Ramos (cell line): ENCODE results near the gene AHNAK.

Experiments used
- in situ Hi-C: fragments of 300-500 bp; cut with MboI; formaldehyde crosslinking; loops from one replicate; pipeline ENCODE4 v1.14.3; 2022; ENCODE audit warnings: low sequenced_read_pairs; ENCODE audit not compliant: unreplicated experiment

AHNAK gene

GRCh38 chr11:62443390-62444235 lies 103.0 kb downstream of the AHNAK start:
- in situ Hi-C loops, result no loop called here

GRCh38 chr11:62439785-62440602 lies 106.6 kb downstream of the AHNAK start:
- in situ Hi-C loops, result no loop called here

- in situ Hi-C loops, result no loop called here
These were observed 108.0 kb downstream of the AHNAK start for GRCh38 chr11:62438641-62439040.

GRCh38 chr11:62437616-62438015 lies 109.0 kb downstream of the AHNAK start:
- in situ Hi-C loops, result no loop called here

GRCh38 chr11:62435846-62436660 lies 110.6 kb downstream of the AHNAK start:
- in situ Hi-C loops, result no loop called here

GRCh38 chr11:62433904-62434276 lies 112.7 kb downstream of the AHNAK start:
- in situ Hi-C loops, result no loop called here

GRCh38 chr11:62433141-62433903 lies 113.3 kb downstream of the AHNAK start:
- in situ Hi-C loops, result no loop called here

- in situ Hi-C loops, result no loop called here
These were observed 113.9 kb downstream of the AHNAK start for GRCh38 chr11:62432695-62433094.

- in situ Hi-C loops, result no loop called here
These were observed 115.3 kb downstream of the AHNAK start for GRCh38 chr11:62431171-62431901.

- in situ Hi-C loops, result no loop called here
These were observed 116.2 kb downstream of the AHNAK start for GRCh38 chr11:62430425-62430824.

- in situ Hi-C loops, result loop anchor here (10.0 kb wide), 1 partner anchor 266 kb away; no protein-coding TSS in a partner anchor
These were observed 117.6 kb downstream of the AHNAK start for GRCh38 chr11:62428871-62429560.

- in situ Hi-C loops, result loop anchor here (10.0 kb wide), 1 partner anchor 267 kb away; no protein-coding TSS in a partner anchor
These were observed 118.9 kb downstream of the AHNAK start for GRCh38 chr11:62427630-62428233.

GRCh38 chr11:62423012-62423411 lies 123.6 kb downstream of the AHNAK start:
- in situ Hi-C loops, result loop anchor here (5.0 to 25.0 kb wide), 3 partner anchors 134 to 464 kb away; partner anchors contain the start of gene SLC3A2

GRCh38 chr11:62421996-62422395 lies 124.6 kb downstream of the AHNAK start:
- in situ Hi-C loops, result loop anchor here (5.0 to 25.0 kb wide), 3 partner anchors 135 to 465 kb away; partner anchors contain the start of gene SLC3A2

GRCh38 chr11:62420882-62421281 lies 125.7 kb downstream of the AHNAK start:
- in situ Hi-C loops, result loop anchor here (5.0 to 25.0 kb wide), 3 partner anchors 136 to 466 kb away; partner anchors contain the start of gene SLC3A2

- in situ Hi-C loops, result loop anchor here (5.0 to 25.0 kb wide), 3 partner anchors 137 to 467 kb away; partner anchors contain the start of gene SLC3A2
These were observed 126.7 kb downstream of the AHNAK start for GRCh38 chr11:62419943-62420342.

GRCh38 chr11:62419314-62419929 lies 127.2 kb downstream of the AHNAK start:
- in situ Hi-C loops, result loop anchor here (25.0 kb wide), 1 partner anchor 468 kb away; the partner anchor contains the start of gene SLC3A2
